IMR-90 (cell line): ENCODE results near the gene MCTP2. TPM values are rescaled to one million over a fixed set of nuclear protein-coding genes. Genes with fewer than 3 reads are reported as not detected.

Source experiments
- ATAC-seq: fragments of 200-7000 bp; cut with Tn5 transposase; 2 replicates; pipeline ENCODE4 v1.9.1; 2020; ENCODE audit warnings: low read depth, mild to moderate bottlenecking, moderate library complexity
- BruUV-seq: library from RNA; stranded (reverse); fragments of 400-500 nt; replicated peaks from 2 replicates; lab custom pipeline; 2021; lab: Mats Ljungman, UMichigan
- CTCF ChIA-PET: fragments of 300-600 bp; formaldehyde crosslinking; extraction: SDS; loops from one replicate; lab custom pipeline; 2021; ENCODE audit warnings: antibody characterized with exemption; lab: Yijun Ruan, JAX
- POLR2A ChIA-PET: fragments of 300-600 bp; sonication (Branson Sonifier 250); formaldehyde crosslinking; loops from one replicate; lab custom pipeline; 2022; ENCODE audit warnings: antibody characterized with exemption; ENCODE audit not compliant: unreplicated experiment; lab: Charles Lee
- DNase-seq: peaks from one replicate; pipeline ENCODE4 v3.0.0; 2013
- H2AFZ ChIP-seq: replicated peaks from 2 replicates; pipeline ENCODE3; 2013; ENCODE audit warnings: low read length, mild to moderate bottlenecking; ENCODE audit not compliant: poor library complexity
- H2AK5ac ChIP-seq: 2 replicates; pipeline ENCODE4 v1.6.1; 2013; ENCODE audit warnings: low read depth, low read length, inconsistent platforms
- H2AK9ac ChIP-seq: replicated peaks from 2 replicates; pipeline ENCODE3; 2013; ENCODE audit warnings: mild to moderate bottlenecking, low read depth, low read length, moderate library complexity; ENCODE audit not compliant: poor library complexity
- H2BK120ac ChIP-seq: 2 replicates; pipeline ENCODE4 v1.6.1; 2013; ENCODE audit warnings: low read depth, low read length, inconsistent platforms
- H2BK15ac ChIP-seq: 3 replicates; pipeline ENCODE4 v1.6.1; 2013; ENCODE audit warnings: low read depth, low read length, inconsistent platforms
- H2BK20ac ChIP-seq: 2 replicates; pipeline ENCODE4 v1.6.1; 2013; ENCODE audit warnings: low read depth, mild to moderate bottlenecking, inconsistent platforms, low read length, moderate library complexity
- H2BK5ac ChIP-seq: 2 replicates; pipeline ENCODE4 v1.6.1; 2013; ENCODE audit warnings: mild to moderate bottlenecking, low read depth, low read length, inconsistent platforms; ENCODE audit not compliant: poor library complexity, severe bottlenecking
- H3K14ac ChIP-seq: replicated peaks from 2 replicates; pipeline ENCODE4 v1.6.1; 2013; ENCODE audit warnings: low read depth, low read length, inconsistent platforms
- H3K18ac ChIP-seq: 2 replicates; pipeline ENCODE4 v1.6.1; 2013; ENCODE audit warnings: low read depth, low read length, control low read depth
- H3K23ac ChIP-seq: 2 replicates; pipeline ENCODE4 v1.6.1; 2013; ENCODE audit warnings: low read depth, low read length, inconsistent platforms
- H3K27ac ChIP-seq: 2 replicates; pipeline ENCODE4 v1.5.1; 2013; ENCODE audit warnings: mild to moderate bottlenecking, control low read depth, low read length; ENCODE audit not compliant: insufficient read depth
- H3K27me3 ChIP-seq: 2 replicates; pipeline ENCODE4 v1.6.1; 2013; ENCODE audit warnings: low read length; ENCODE audit not compliant: control insufficient read depth, insufficient read depth
- H3K36me3 ChIP-seq: 2 replicates; pipeline ENCODE4 v1.6.1; 2013; ENCODE audit warnings: low read length, mixed read lengths; ENCODE audit not compliant: control insufficient read depth, insufficient read depth
- H3K4ac ChIP-seq: 2 replicates; pipeline ENCODE4 v1.6.1; 2013; ENCODE audit warnings: low read depth, low read length, inconsistent platforms
- H3K4me1 ChIP-seq: 2 replicates; pipeline ENCODE4 v1.6.1; 2013; ENCODE audit warnings: low read length, mixed read lengths; ENCODE audit not compliant: control insufficient read depth, insufficient read depth
- H3K4me2 ChIP-seq: 2 replicates; pipeline ENCODE4 v1.6.1; 2013; ENCODE audit warnings: low read depth, mild to moderate bottlenecking, control low read depth, low read length, moderate library complexity
- H3K4me3 ChIP-seq: 2 replicates; pipeline ENCODE4 v1.5.1; 2013; ENCODE audit warnings: low read depth, mild to moderate bottlenecking, control low read depth, low read length, moderate library complexity; ENCODE audit not compliant: insufficient read depth
- H3K56ac ChIP-seq: 2 replicates; pipeline ENCODE4 v1.6.1; 2013; ENCODE audit warnings: low read length, inconsistent platforms; ENCODE audit not compliant: insufficient read depth; ENCODE audit errors: extremely low read depth
- H3K79me1 ChIP-seq, 2 experiments: 2 replicates each; pipeline ENCODE4 v1.6.1; 2013; ENCODE audit warnings: low read length in 2 of 2, inconsistent platforms in 1 of 2, low read depth in 1 of 2
- H3K9ac ChIP-seq: 2 replicates; pipeline ENCODE4 v1.6.1; 2013; ENCODE audit warnings: low read depth, low read length, control low read depth
- H3K9me1 ChIP-seq: 2 replicates; pipeline ENCODE4 v1.6.1; 2013; ENCODE audit warnings: low read length, inconsistent platforms; ENCODE audit not compliant: insufficient read depth
- H3K9me3 ChIP-seq: 2 replicates; pipeline ENCODE4 v1.6.1; 2013; ENCODE audit warnings: low read length; ENCODE audit not compliant: control insufficient read depth, insufficient read depth
- H4K20me1 ChIP-seq: 2 replicates; pipeline ENCODE4 v1.6.1; 2013; ENCODE audit warnings: low read length, inconsistent platforms; ENCODE audit not compliant: insufficient read depth
- H4K5ac ChIP-seq: 2 replicates; pipeline ENCODE4 v1.6.1; 2013; ENCODE audit warnings: mild to moderate bottlenecking, low read depth, low read length, control low read depth
- H4K8ac ChIP-seq, 2 experiments: 2 replicates each; pipeline ENCODE4 v1.6.1; 2013; ENCODE audit warnings: low read depth in 2 of 2, low read length in 2 of 2, control low read depth in 1 of 2, inconsistent platforms in 1 of 2
- H4K91ac ChIP-seq: 2 replicates; pipeline ENCODE4 v1.6.1; 2013; ENCODE audit warnings: low read depth, low read length, inconsistent platforms; ENCODE audit not compliant: insufficient read depth
- BHLHE40 ChIP-seq: fragments of 150-350 bp; IDR thresholded peaks from 2 replicates; pipeline ENCODE4 v1.6.1; 2016; ENCODE audit warnings: mild to moderate bottlenecking, low read depth, low read length
- CHD1 ChIP-seq: IDR thresholded peaks from 2 replicates; pipeline ENCODE4 v1.6.1; 2012; ENCODE audit warnings: low read depth, low read length, improper control_type of control experiment
- MAZ ChIP-seq: IDR thresholded peaks from 2 replicates; pipeline ENCODE4 v1.6.1; 2012; ENCODE audit warnings: low read depth, mild to moderate bottlenecking, low read length, improper control_type of control experiment, moderate library complexity, borderline replicate concordance
- NFE2L2 ChIP-seq: fragments of 150-350 bp; IDR thresholded peaks from 2 replicates; pipeline ENCODE4 v1.6.1; 2016; ENCODE audit warnings: low read depth, mild to moderate bottlenecking, low read length
- RCOR1 ChIP-seq: IDR thresholded peaks from 2 replicates; pipeline ENCODE4 v1.6.1; 2012; ENCODE audit warnings: mild to moderate bottlenecking, low read length, improper control_type of control experiment; ENCODE audit not compliant: insufficient replicate concordance
- WGBS, 2 experiments: methylation state at CpG; one replicate each; pipeline versions ENCODE4 v1.1.5 to v1.1.7; 2013; ENCODE audit warnings: missing lambda C conversion rate in 2 of 2; ENCODE audit not compliant: insufficient read length in 1 of 2; ENCODE audit errors: extremely low coverage in 2 of 2; 5-methylcytosine and 5-hydroxymethylcytosine counted together
- dilution Hi-C: fragments of 300-500 bp; cut with HindIII; formaldehyde crosslinking; loops from one replicate; pipeline ENCODE4 v1.14.3; 2018; ENCODE audit warnings: low sequenced_read_pairs; ENCODE audit not compliant: unreplicated experiment
- in situ Hi-C: fragments of 300-500 bp; cut with MboI; formaldehyde crosslinking; loops from 3 replicates; pipeline ENCODE4 v1.14.3; 2019; ENCODE audit warnings: low sequenced_read_pairs, inconsistent platforms, mixed read lengths
- intact Hi-C: fragments of 100-400 bp; cut with micrococcal nuclease; formaldehyde crosslinking; loops from 2 replicates; pipeline ENCODE4 v1.10.0; 2022
- polyA plus RNA-seq, 3 experiments: library from polyadenylated mRNA; depleted of rRNA; stranded (reverse); fragments of >200 nt; gene quantifications; 2 replicates each; pipeline ENCODE4 v1.2.3, GENCODE V29; 2012; ENCODE audit warnings: low replicate concordance in 1 of 3
- total RNA-seq: library from RNA; depleted of rRNA; stranded (reverse); fragments of >200 nt; gene quantifications from 2 replicates; pipeline ENCODE4 v1.2.3, GENCODE V29; 2012

Gene MCTP2
- total and polyA plus RNA-seq, 2 of the 4 experiments (the other 2 are of a cell fraction) = 5.1 to 9.9 TPM

DNA sequence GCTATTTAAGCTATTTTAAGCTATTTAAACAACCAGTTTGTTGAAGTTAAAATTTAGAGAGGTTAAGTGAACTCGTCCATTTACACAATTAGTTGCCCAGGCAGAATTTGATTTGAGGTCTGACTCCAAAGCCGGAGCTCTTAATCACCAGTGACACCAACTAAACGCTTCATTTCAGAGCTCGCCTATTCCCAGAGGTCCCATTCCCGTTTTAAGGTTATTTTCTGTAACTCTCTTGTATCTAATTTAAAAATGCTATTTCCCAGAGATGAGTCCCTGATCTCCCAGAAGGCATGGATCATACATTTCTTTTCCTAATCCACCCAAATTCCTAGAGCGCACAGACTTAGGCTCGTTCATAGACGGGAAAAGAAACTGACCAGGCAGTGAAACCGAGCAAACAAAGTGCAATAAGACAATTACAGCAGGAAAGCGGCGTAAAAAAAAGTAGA lies 904 bp upstream of the MCTP2 start:
- BruUV-seq = no TSS peak
- H3K27me3 ChIP-seq = no peaks in the 10 kb centered on the region
- H3K9me1 ChIP-seq = no peaks in the 10 kb centered on the region
- H2AFZ ChIP-seq = peak overlapping the region; percentile 90
- no peak for DNase-seq
- no peaks in the 10 kb centered on the region for H4K20me1 ChIP-seq
- no peak for ATAC-seq
- no peak overlapping the region; the same call in 1 of the 2 replicates for H2BK20ac ChIP-seq
- H3K4me3 ChIP-seq = peak overlapping the region; percentile 85
- H3K4me1 ChIP-seq = peaks cover 3% of the 10 kb centered on the region
- H3K4ac ChIP-seq = peak overlapping the region; percentile 89; the same call in 1 of the 2 replicates
- ChIA-PET POLR2A (interaction anchor here (0.6 kb wide), 1 partner anchor 55 kb away, joined by 3 read pairs; no protein-coding TSS in a partner anchor), CTCF (interaction anchor here (1.1 to 1.5 kb wide), 3 partner anchors 10 to 93 kb away, joined by 3 to 5 read pairs (median 3); no protein-coding TSS in a partner anchor)
- peak overlapping the region; percentile 93 for H3K14ac ChIP-seq
- H4K91ac ChIP-seq = peak overlapping the region; percentile 62
- peak overlapping the region; percentile 66; the same call in 1 of the 2 replicates for H3K56ac ChIP-seq
- peak overlapping the region; percentile 78 for H2BK5ac ChIP-seq
- peak overlapping the region; percentile 90; the same call in 1 of the 2 replicates for H3K18ac ChIP-seq
- peak overlapping the region; percentile 29 to 96 for H4K8ac ChIP-seq
- H3K79me1 ChIP-seq = peaks cover 0 to 13% of the 10 kb centered on the region in 2 experiments
- H2BK120ac ChIP-seq = peak overlapping the region; percentile 82
- peak overlapping the region; percentile 76; the same call in 1 of the 3 replicates for H2BK15ac ChIP-seq
- dilution Hi-C loops (no loop called here), in situ Hi-C loops (no loop called here), intact Hi-C loops (loop anchor here (5.0 kb wide), 1 partner anchor 63 kb away; no protein-coding TSS in a partner anchor)
- H3K23ac ChIP-seq = peak overlapping the region; percentile 96; the same call in 1 of the 2 replicates
- H4K5ac ChIP-seq = peak overlapping the region; percentile 69; the same call in 1 of the 2 replicates
- H3K36me3 ChIP-seq = no peaks in the 10 kb centered on the region
- WGBS, 2 experiments = 60% methylated on average over 1 of the region's 11 CpGs; no CpG with 5 or more reads in 1 of the 2 experiments
- H2AK5ac ChIP-seq = no peak overlapping the region
- TF ChIP-seq CHD1 (no peak), NFE2L2 (no peak), BHLHE40 (no peak), MAZ (no peak), RCOR1 (no peak)
- H3K4me2 ChIP-seq = peak overlapping the region; percentile 97
- H3K27ac ChIP-seq = no peak overlapping the region
- H3K9ac ChIP-seq = peak overlapping the region; percentile 79
- no peaks in the 10 kb centered on the region for H3K9me3 ChIP-seq
- no peak overlapping the region for H2AK9ac ChIP-seq
